GM15510 (cell line): ENCODE results near the gene RPRML.

Experiments
- POLR2A ChIP-seq: IDR thresholded peaks from 3 replicates; pipeline ENCODE4 v1.6.1; 2011; ENCODE audit warnings: borderline replicate concordance; ENCODE audit not compliant: insufficient read length; ENCODE audit errors: extremely low read depth

The RPRML gene

GRCh38 chr17:46958041-46958591, 20.9 kb downstream of the RPRML start:
- no peak for TF ChIP-seq POLR2A

GRCh38 chr17:46952115-46952514, 26.9 kb downstream of the RPRML start:
- no peak for TF ChIP-seq POLR2A

GRCh38 chr17:46951706-46952105, 27.3 kb downstream of the RPRML start:
- no peak for TF ChIP-seq POLR2A

- TF ChIP-seq POLR2A: no peak
Measured at GRCh38 chr17:46950997-46951621, 27.9 kb downstream of the RPRML start.

- TF ChIP-seq POLR2A: no peak
Measured at GRCh38 chr17:46950342-46950996, 28.6 kb downstream of the RPRML start.

GRCh38 chr17:46949291-46950174, 29.5 kb downstream of the RPRML start:
- TF ChIP-seq POLR2A: no peak

- TF ChIP-seq POLR2A: no peak
Measured at GRCh38 chr17:46948544-46948943, 30.5 kb downstream of the RPRML start.

- TF ChIP-seq POLR2A: no peak
Measured at GRCh38 chr17:46947216-46947615, 31.8 kb downstream of the RPRML start.

- no peak for TF ChIP-seq POLR2A
Measured at GRCh38 chr17:46944931-46945330, 34.1 kb downstream of the RPRML start.

GRCh38 chr17:46943501-46944393, 35.3 kb downstream of the RPRML start:
- no peak for TF ChIP-seq POLR2A

- TF ChIP-seq POLR2A: no peak
Measured at GRCh38 chr17:46943218-46943500, 35.9 kb downstream of the RPRML start.

- no peak for TF ChIP-seq POLR2A
Measured at GRCh38 chr17:46942441-46943217, 36.4 kb downstream of the RPRML start.

- no peak for TF ChIP-seq POLR2A
Measured at GRCh38 chr17:46940692-46941404, 38.2 kb downstream of the RPRML start.
